HepG2 (cell line): ENCODE measurements around the gene ST14. TPM values are rescaled to one million over a fixed set of nuclear protein-coding genes. Genes with fewer than 3 reads are reported as not detected.

Source experiments
- ATAC-seq: fragments of 200-7000 bp; cut with Tn5 transposase; 3 replicates; pipeline ENCODE4 v1.9.1; 2020; ENCODE audit warnings: mild to moderate bottlenecking, moderate library complexity
- BruUV-seq: library from RNA; stranded (reverse); fragments of 400-500 nt; replicated peaks from 2 replicates; lab custom pipeline; 2021; lab: Mats Ljungman, UMichigan
- CTCF ChIA-PET: fragments of 300-600 bp; formaldehyde crosslinking; extraction: SDS; loops from one replicate; lab custom pipeline; 2021; ENCODE audit warnings: low total read pairs, inconsistent platforms, low intra/inter-chr PET ratio; lab: Yijun Ruan, JAX
- POLR2A ChIA-PET: fragments of 350-600 bp; sonication (Branson Sonifier 250); formaldehyde crosslinking; loops from one replicate; lab custom pipeline; 2020; ENCODE audit warnings: antibody characterized with exemption, inconsistent platforms; lab: Yijun Ruan, JAX
- DNase-seq: peaks from one replicate; pipeline ENCODE4 v3.0.0-alpha.2; 2015; ENCODE audit warnings: low spot score
- FAIRE-seq: peaks from 3 replicates; lab custom pipeline; 2011; peaks lifted over from hg19 to GRCh38; lab: Jason Lieb, UNC
- H2AFZ ChIP-seq: one replicate; pipeline ENCODE4 v1.6.1; 2011; ENCODE audit warnings: low read length, inconsistent platforms
- H3K27ac ChIP-seq: fragments of 300-600 bp; 3 replicates; pipeline ENCODE4 v1.8.0; 2011; ENCODE audit warnings: mixed run types, mild to moderate bottlenecking, mixed read lengths, low read length, inconsistent platforms; ENCODE audit not compliant: insufficient read depth; ENCODE audit errors: extremely low read length
- H3K27me3 ChIP-seq, 2 experiments: fragments of 200-600 bp in 1 of 2; 2 replicates in 1 of 2; 3 replicates in 1 of 2; pipeline versions ENCODE4 v1.6.0 to v1.8.0; 2011; ENCODE audit warnings: low read length in 2 of 2, mild to moderate bottlenecking in 2 of 2, moderate library complexity in 2 of 2, inconsistent platforms in 1 of 2; ENCODE audit not compliant: insufficient read depth in 2 of 2, control insufficient read depth in 1 of 2
- H3K36me3 ChIP-seq, 2 experiments: fragments of 200-600 bp in 1 of 2; replicated peaks in 1 of 2; 2 replicates in 1 of 2; 3 replicates in 1 of 2; pipeline versions ENCODE4 v1.5.1 to v1.8.0; 2011; ENCODE audit warnings: low read length in 2 of 2, inconsistent platforms in 1 of 2; ENCODE audit not compliant: insufficient read depth in 2 of 2, control insufficient read depth in 1 of 2
- H3K4me1 ChIP-seq: 2 replicates; pipeline ENCODE4 v1.5.1; 2012; ENCODE audit warnings: low read length, inconsistent platforms; ENCODE audit not compliant: insufficient read depth
- H3K4me2 ChIP-seq: 2 replicates; pipeline ENCODE4 v1.6.0; 2011; ENCODE audit warnings: low read depth, low read length, inconsistent platforms
- H3K4me3 ChIP-seq, 3 experiments: fragments of 200-600 bp in 1 of 3; sonication (generic), shearing (Covaris generic) in 1 of 3; replicated peaks in 1 of 3; 2 replicates each; pipeline ENCODE4 v1.5.1; 2011 to 2016; ENCODE audit warnings: low read length in 3 of 3, inconsistent platforms in 2 of 3, low read depth in 2 of 3, mild to moderate bottlenecking in 2 of 3, control low read depth in 1 of 3, mixed read lengths in 1 of 3; ENCODE audit not compliant: insufficient read depth in 1 of 3
- H3K79me2 ChIP-seq: one replicate; pipeline ENCODE4 v1.6.1; 2011; ENCODE audit warnings: low read length, inconsistent platforms; ENCODE audit not compliant: insufficient read depth
- H3K9ac ChIP-seq: 2 replicates; pipeline ENCODE4 v1.6.0; 2011; ENCODE audit warnings: mild to moderate bottlenecking, low read depth, low read length, inconsistent platforms; ENCODE audit not compliant: insufficient read depth
- H3K9me3 ChIP-seq: 2 replicates; pipeline ENCODE4 v1.5.1; 2012; ENCODE audit warnings: mild to moderate bottlenecking, low read length
- H4K20me1 ChIP-seq: 2 replicates; pipeline ENCODE4 v1.6.0; 2011; ENCODE audit warnings: inconsistent platforms, mild to moderate bottlenecking, low read length, moderate library complexity; ENCODE audit not compliant: insufficient read depth
- ISL2 ChIP-seq: sonication (generic); formaldehyde crosslinking; IDR thresholded peaks from 2 replicates; pipeline ENCODE4 v1.5.0; 2020; ENCODE audit warnings: missing genetic modification reagents
- KDM5A ChIP-seq: fragments of 200-600 bp; sonication (generic); IDR thresholded peaks from 2 replicates; pipeline ENCODE4 v1.7.0; 2018; ENCODE audit warnings: antibody characterized with exemption, mild to moderate bottlenecking, low read length, borderline replicate concordance
- NR2F1 ChIP-seq, 2 experiments: fragments of 450-650 bp in 1 of 2; formaldehyde crosslinking in 1 of 2; IDR thresholded peaks; 2 replicates each; pipeline versions ENCODE4 v1.5.0 to v1.6.1; 2016 to 2020; ENCODE audit warnings: mild to moderate bottlenecking in 1 of 2, missing compliant biosample characterization in 1 of 2, missing genetic modification reagents in 1 of 2, moderate library complexity in 1 of 2
- SP1 ChIP-seq, 2 experiments: fragments of 450-650 bp in 1 of 2; sonication (generic) in 1 of 2; formaldehyde crosslinking in 1 of 2; IDR thresholded peaks; 2 replicates each; pipeline versions ENCODE4 v1.4.0 to v1.6.1; 2016 to 2020; ENCODE audit warnings: missing genetic modification reagents in 1 of 2
- SUZ12 ChIP-seq: fragments of 150-350 bp; IDR thresholded peaks from 2 replicates; pipeline ENCODE4 v1.6.1; 2014; ENCODE audit warnings: low read depth, low read length
- ZNF12 ChIP-seq: sonication (generic); formaldehyde crosslinking; IDR thresholded peaks from 2 replicates; pipeline ENCODE4 v1.5.0; 2020; ENCODE audit warnings: missing genetic modification reagents
- ZNF788 ChIP-seq: sonication (generic); formaldehyde crosslinking; IDR thresholded peaks from 2 replicates; pipeline ENCODE4 v1.5.0; 2020; ENCODE audit warnings: mild to moderate bottlenecking, missing genetic modification reagents, borderline replicate concordance
- WGBS: methylation state at CpG from one replicate; pipeline ENCODE4 v1.1.6; 2017; ENCODE audit warnings: low lambda C conversion rate; 5-methylcytosine and 5-hydroxymethylcytosine counted together
- in situ Hi-C: cut with HindIII; loops from 2 replicates; pipeline ENCODE4 v1.10.0; 2017; ENCODE audit warnings: low pct_unique_long_range_greater_than_20kb; ENCODE audit not compliant: extremely low pct_ligation_motif_present
- intact Hi-C: fragments of 100-400 bp; cut with micrococcal nuclease; formaldehyde crosslinking; loops from one replicate; pipeline ENCODE4 v1.10.0; 2022; ENCODE audit not compliant: unreplicated experiment
- polyA plus RNA-seq, 8 experiments: library from polyadenylated mRNA; depleted of rRNA in 3 of 8; stranded (reverse) in 7 of 8; unstranded in 1 of 8; fragments of >200 nt; fragmentation: Illumina TruSeq in 4 of 8; extraction: Trizol in 4 of 8; gene quantifications; 2 replicates each; pipeline versions ENCODE4 v1.2.1 to v1.2.3, GENCODE V29; 2011 to 2016; ENCODE audit warnings: low read depth in 4 of 8, missing spikeins in 1 of 8, mixed read lengths in 1 of 8; ENCODE audit not compliant: insufficient read depth in 1 of 8
- total RNA-seq, 5 experiments: library from RNA; depleted of rRNA; stranded (reverse); fragments of >200 nt; fragmentation: Illumina TruSeq; extraction: Trizol; gene quantifications; 2 replicates each; pipeline ENCODE4 v1.2.3, GENCODE V29; 2016; ENCODE audit warnings: low read depth in 1 of 5
- TF ChIP-seq, protein P1 (sequence below): sonication (generic); formaldehyde crosslinking; IDR thresholded peaks from 2 replicates; pipeline ENCODE4 v1.9.0; 2021; ENCODE audit warnings: missing genetic modification reagents, borderline replicate concordance

The ST14 gene
- total and polyA plus RNA-seq, 2 of the 13 experiments (the other 11 are each of a cell fraction or from before 2014, with no cell fraction given): 0.88 to 1.4 TPM

DNA sequence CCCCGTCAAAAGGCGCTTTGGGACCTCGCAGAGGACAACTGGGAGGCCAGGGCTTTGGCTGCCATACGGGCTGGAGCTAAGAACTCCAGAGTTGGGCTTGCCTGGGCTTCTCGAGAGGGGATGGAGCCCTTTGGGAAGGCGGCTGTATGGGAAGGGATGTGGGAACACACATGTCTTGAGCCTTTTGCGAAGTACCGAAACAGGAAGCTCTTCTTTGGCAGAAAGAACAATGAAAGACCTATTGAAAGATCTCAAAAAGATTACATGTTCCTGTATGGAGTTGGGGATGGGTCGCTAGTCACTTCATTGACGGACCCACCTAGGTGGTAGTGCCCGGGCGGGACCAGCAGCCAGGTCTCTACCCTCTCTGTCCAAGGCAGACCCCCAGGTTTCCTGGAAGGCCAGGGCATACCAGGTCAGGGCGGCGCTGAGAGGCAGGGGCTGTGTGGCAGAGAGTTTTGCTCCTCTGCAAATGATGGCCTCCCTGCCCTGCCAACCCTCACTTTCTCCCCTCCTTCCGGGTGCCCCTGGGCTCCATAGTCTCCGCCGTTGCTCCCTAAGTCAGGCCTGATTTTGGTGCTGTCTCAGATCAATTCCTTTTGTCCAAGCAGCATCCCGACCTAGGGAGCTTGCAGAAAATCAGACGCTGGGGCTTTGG lies 1.0 kb downstream of the ST14 start (continued):
- TF ChIP-seq, protein P1, sequence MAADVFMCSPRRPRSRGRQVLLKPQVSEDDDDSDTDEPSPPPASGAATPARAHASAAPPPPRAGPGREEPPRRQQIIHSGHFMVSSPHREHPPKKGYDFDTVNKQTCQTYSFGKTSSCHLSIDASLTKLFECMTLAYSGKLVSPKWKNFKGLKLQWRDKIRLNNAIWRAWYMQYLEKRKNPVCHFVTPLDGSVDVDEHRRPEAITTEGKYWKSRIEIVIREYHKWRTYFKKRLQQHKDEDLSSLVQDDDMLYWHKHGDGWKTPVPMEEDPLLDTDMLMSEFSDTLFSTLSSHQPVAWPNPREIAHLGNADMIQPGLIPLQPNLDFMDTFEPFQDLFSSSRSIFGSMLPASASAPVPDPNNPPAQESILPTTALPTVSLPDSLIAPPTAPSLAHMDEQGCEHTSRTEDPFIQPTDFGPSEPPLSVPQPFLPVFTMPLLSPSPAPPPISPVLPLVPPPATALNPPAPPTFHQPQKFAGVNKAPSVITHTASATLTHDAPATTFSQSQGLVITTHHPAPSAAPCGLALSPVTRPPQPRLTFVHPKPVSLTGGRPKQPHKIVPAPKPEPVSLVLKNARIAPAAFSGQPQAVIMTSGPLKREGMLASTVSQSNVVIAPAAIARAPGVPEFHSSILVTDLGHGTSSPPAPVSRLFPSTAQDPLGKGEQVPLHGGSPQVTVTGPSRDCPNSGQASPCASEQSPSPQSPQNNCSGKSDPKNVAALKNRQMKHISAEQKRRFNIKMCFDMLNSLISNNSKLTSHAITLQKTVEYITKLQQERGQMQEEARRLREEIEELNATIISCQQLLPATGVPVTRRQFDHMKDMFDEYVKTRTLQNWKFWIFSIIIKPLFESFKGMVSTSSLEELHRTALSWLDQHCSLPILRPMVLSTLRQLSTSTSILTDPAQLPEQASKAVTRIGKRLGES (CRISPR knock-in tag): no peak

- H3K9ac ChIP-seq: no peak overlapping the region
- H3K27me3 ChIP-seq: no peaks in the 10 kb centered on the region; a peak in 2 of 5 replicates
- TF ChIP-seq NR2F1 (CRISPR knock-in tag; IDR thresholded peaks at IDR 0.05): no peak
- no peak for TF ChIP-seq ISL2 (CRISPR knock-in tag)
- TF ChIP-seq ZNF788: no peak
- peak; percentile 74; the same call in 1 of the 2 replicates for TF ChIP-seq ZNF12 (CRISPR knock-in tag)
- no peak for TF ChIP-seq SP1 (IDR thresholded peaks at IDR 0.05)
- no peak for TF ChIP-seq SP1 (CRISPR knock-in tag; IDR thresholded peaks at IDR 0.05)
- no peak for TF ChIP-seq KDM5A
- no peak for TF ChIP-seq SUZ12
- TF ChIP-seq, all 625 proteins: peak for 1
- Histone ChIP-seq H3K4me2 (no peak overlapping the region), H4K20me1 (no peaks in the 10 kb centered on the region), H3K4me3 (no peak overlapping the region), H2AFZ (peak overlapping the region; percentile 17), H3K4me1 (peaks cover 41% of the 10 kb centered on the region), H3K9me3 (no peaks in the 10 kb centered on the region), H3K36me3 (no peaks in the 10 kb centered on the region), H3K79me2 (no peaks in the 10 kb centered on the region), H3K27ac (no peak overlapping the region)
- intact Hi-C loops: no loop called here
- CTCF ChIA-PET: no interaction called here
- FAIRE-seq: no peak
- in situ Hi-C loops: no loop called here
- no TSS peak for BruUV-seq
- 55% methylated on average over 11 of the region's 11 CpGs for WGBS
- ATAC-seq: no peak
- no peak for DNase-seq
- POLR2A ChIA-PET: interaction anchor here (3.4 kb wide), 1 partner anchor 19 kb away, joined by 36 read pairs; no protein-coding TSS in a partner anchor
Observed at GRCh38 chr11:130161441-130162145, 2.0 kb downstream of the ST14 start.
